ENCODE results near the gene GLYATL1B. TPM values are rescaled to one million over a fixed set of nuclear protein-coding genes. Genes with fewer than 3 reads are reported as not detected.

Gene GLYATL1B
- polyA plus RNA-seq, 3 donors: not detected

DNA sequence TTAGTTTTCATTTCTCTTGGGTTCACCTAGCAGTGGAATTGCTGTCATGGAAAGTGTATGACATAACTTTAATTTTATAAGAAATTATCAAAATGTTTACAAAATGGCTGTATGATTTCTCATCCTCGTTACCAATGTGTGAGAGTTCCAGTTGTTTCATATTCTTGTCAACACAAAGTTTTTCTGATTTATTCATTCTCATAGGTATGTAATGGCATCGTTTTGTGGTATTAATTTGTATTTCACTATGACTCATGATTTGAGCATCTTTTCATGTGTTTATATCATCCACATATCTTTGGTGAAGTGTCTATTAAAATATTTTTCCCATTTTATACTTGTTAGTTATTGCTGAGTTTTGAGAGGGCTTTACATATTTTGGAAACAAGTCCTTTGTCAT lies 26.4 kb downstream of the GLYATL1B start:
- H3K79me2 ChIP-seq (ENCODE audit: insufficient read depth, low read length): peaks cover 48% of the 10 kb centered on the region
- WGBS (ENCODE audit: insufficient coverage): no CpG with 5 or more reads among the region's 2 CpGs
- no peak overlapping the region for H3K4me2 ChIP-seq (replicated peaks; ENCODE audit: extremely low read depth, low read length, poor library complexity, severe bottlenecking)
- peaks cover 14 to 51% of the 10 kb centered on the region in 2 donors for H3K36me3 ChIP-seq (replicated peaks in 1 of 2; ENCODE audit: control insufficient read depth in 1 of 2, insufficient read depth in 2 of 2, low read length in 2 of 2)
- H3K4me1 ChIP-seq (ENCODE audit: control insufficient read depth in 1 of 2, insufficient read depth in 2 of 2, low read length in 2 of 2): peaks cover 9 to 10% of the 10 kb centered on the region in 2 donors
- no peak overlapping the region for H2AFZ ChIP-seq (ENCODE audit: insufficient read depth, low read depth, low read length, poor library complexity, severe bottlenecking)
- H3K27ac ChIP-seq (ENCODE audit: low read depth in 1 of 2, low read length in 2 of 2): no peak overlapping the region
- Mint-ChIP-seq H3K27ac (no peak overlapping the region), H3K4me3 (no peak overlapping the region), H3K36me3 (peaks cover 56 to 62% of the 10 kb centered on the region in 2 donors), H3K4me1 (peaks cover 34% of the 10 kb centered on the region), H3K27me3 (ENCODE audit: low read depth in 3 of 3) (peaks cover 0 to 2% (median 0%) of the 10 kb centered on the region in 3 donors), H3K9me3 (peaks cover 7 to 23% (median 14%) of the 10 kb centered on the region in 7 donors)
- H3K27me3 ChIP-seq (ENCODE audit: control insufficient read depth in 2 of 2, insufficient read depth in 2 of 2, low read length in 2 of 2): no peaks in the 10 kb centered on the region
- no peaks in the 10 kb centered on the region for H4K20me1 ChIP-seq (ENCODE audit: insufficient read depth, low read length)
- peaks cover 10 to 12% of the 10 kb centered on the region in 2 donors for H3K9me3 ChIP-seq (replicated peaks in 1 of 2; ENCODE audit: control insufficient read depth in 1 of 2, insufficient read depth in 1 of 2, low read length in 2 of 2)
- no peak overlapping the region for H3K4me3 ChIP-seq (replicated peaks in 1 of 3; ENCODE audit: low read depth in 2 of 3, low read length in 3 of 3)
- no peak overlapping the region for H3K9ac ChIP-seq (ENCODE audit: insufficient read depth, low read length, poor library complexity, severe bottlenecking)
- TF ChIP-seq, protein P1, sequence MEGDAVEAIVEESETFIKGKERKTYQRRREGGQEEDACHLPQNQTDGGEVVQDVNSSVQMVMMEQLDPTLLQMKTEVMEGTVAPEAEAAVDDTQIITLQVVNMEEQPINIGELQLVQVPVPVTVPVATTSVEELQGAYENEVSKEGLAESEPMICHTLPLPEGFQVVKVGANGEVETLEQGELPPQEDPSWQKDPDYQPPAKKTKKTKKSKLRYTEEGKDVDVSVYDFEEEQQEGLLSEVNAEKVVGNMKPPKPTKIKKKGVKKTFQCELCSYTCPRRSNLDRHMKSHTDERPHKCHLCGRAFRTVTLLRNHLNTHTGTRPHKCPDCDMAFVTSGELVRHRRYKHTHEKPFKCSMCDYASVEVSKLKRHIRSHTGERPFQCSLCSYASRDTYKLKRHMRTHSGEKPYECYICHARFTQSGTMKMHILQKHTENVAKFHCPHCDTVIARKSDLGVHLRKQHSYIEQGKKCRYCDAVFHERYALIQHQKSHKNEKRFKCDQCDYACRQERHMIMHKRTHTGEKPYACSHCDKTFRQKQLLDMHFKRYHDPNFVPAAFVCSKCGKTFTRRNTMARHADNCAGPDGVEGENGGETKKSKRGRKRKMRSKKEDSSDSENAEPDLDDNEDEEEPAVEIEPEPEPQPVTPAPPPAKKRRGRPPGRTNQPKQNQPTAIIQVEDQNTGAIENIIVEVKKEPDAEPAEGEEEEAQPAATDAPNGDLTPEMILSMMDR (IDR thresholded peaks at IDR 0.05): no peak
- DNase-seq: no peak
- intact Hi-C loops (cut with micrococcal nuclease): no loop called here

DNA sequence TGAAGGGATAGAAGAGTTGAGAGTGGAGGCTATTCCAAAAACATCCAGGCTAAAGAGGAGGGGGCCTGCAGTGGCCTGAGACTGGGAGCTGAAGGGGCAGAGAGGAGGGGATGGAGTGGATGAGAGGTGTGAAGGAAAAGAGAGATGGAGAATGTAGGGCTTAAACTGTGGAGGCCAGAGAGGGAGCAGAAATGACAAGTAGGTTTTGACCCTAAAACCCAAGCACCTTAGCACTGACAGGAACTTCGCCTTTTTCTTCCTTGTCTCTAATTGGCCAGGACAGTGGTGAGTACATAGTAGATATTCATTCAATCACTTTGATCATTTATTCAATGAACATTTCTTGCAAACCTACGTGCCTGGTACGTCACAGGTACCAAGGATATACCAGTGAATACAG lies 28.2 kb downstream of the GLYATL1B start:
- no peak overlapping the region for H3K27ac ChIP-seq (ENCODE audit: low read depth in 1 of 2, low read length in 2 of 2)
- no peaks in the 10 kb centered on the region for H3K4me1 ChIP-seq (ENCODE audit: control insufficient read depth in 1 of 2, insufficient read depth in 2 of 2, low read length in 2 of 2)
- peaks cover 71 to 79% of the 10 kb centered on the region in 2 donors for H3K36me3 Mint-ChIP-seq
- no peak overlapping the region for H3K4me3 Mint-ChIP-seq
- H4K20me1 ChIP-seq (ENCODE audit: insufficient read depth, low read length): no peaks in the 10 kb centered on the region
- H3K9me3 Mint-ChIP-seq: peaks cover 25 to 36% (median 30%) of the 10 kb centered on the region in 7 donors
- H3K4me3 ChIP-seq (replicated peaks in 1 of 3; ENCODE audit: low read depth in 2 of 3, low read length in 3 of 3): no peak overlapping the region
- peaks cover 17 to 70% of the 10 kb centered on the region in 2 donors for H3K36me3 ChIP-seq (replicated peaks in 1 of 2; ENCODE audit: control insufficient read depth in 1 of 2, insufficient read depth in 2 of 2, low read length in 2 of 2)
- WGBS (ENCODE audit: insufficient coverage): 100% methylated on average over 2 of the region's 3 CpGs
- H3K79me2 ChIP-seq (ENCODE audit: insufficient read depth, low read length): peaks cover 33% of the 10 kb centered on the region
- H3K9ac ChIP-seq (ENCODE audit: insufficient read depth, low read length, poor library complexity, severe bottlenecking): no peak overlapping the region
- H3K27me3 ChIP-seq (ENCODE audit: control insufficient read depth in 2 of 2, insufficient read depth in 2 of 2, low read length in 2 of 2): no peaks in the 10 kb centered on the region
- peaks cover 0 to 2% (median 0%) of the 10 kb centered on the region in 3 donors for H3K27me3 Mint-ChIP-seq (ENCODE audit: low read depth in 3 of 3)
- intact Hi-C loops (cut with micrococcal nuclease): no loop called here
- TF ChIP-seq, protein P1 (IDR thresholded peaks at IDR 0.05): no peak
- H2AFZ ChIP-seq (ENCODE audit: insufficient read depth, low read depth, low read length, poor library complexity, severe bottlenecking): no peak overlapping the region
- no peak overlapping the region for H3K4me2 ChIP-seq (replicated peaks; ENCODE audit: extremely low read depth, low read length, poor library complexity, severe bottlenecking)
- DNase-seq: no peak
- peaks cover 15% of the 10 kb centered on the region for H3K4me1 Mint-ChIP-seq
- H3K9me3 ChIP-seq (replicated peaks in 1 of 2; ENCODE audit: control insufficient read depth in 1 of 2, insufficient read depth in 1 of 2, low read length in 2 of 2): peaks cover 22 to 31% of the 10 kb centered on the region in 2 donors
- H3K27ac Mint-ChIP-seq: no peak overlapping the region

Measured in CD14-positive monocyte (primary cell).